H9 (cell line): Measurements from ENCODE around the gene ARL16. TPM values are rescaled to one million over a fixed set of nuclear protein-coding genes. Genes with fewer than 3 reads are reported as not detected.

ENCODE experiments used
- DNase-seq: peaks from one replicate; pipeline ENCODE4 v3.0.0-alpha.2; 2017
- H2AFZ ChIP-seq: one replicate; pipeline ENCODE4 v1.6.1; 2013; ENCODE audit warnings: mild to moderate bottlenecking, low read length, control low read depth, moderate library complexity
- H2AK5ac ChIP-seq: 2 replicates; pipeline ENCODE4 v1.6.1; 2013; ENCODE audit warnings: low read length, control low read depth, mixed read lengths; ENCODE audit not compliant: insufficient read length
- H2BK120ac ChIP-seq: one replicate; pipeline ENCODE4 v1.6.1; 2013; ENCODE audit warnings: low read depth, mild to moderate bottlenecking, low read length, control low read depth, inconsistent platforms; ENCODE audit not compliant: poor library complexity, severe bottlenecking
- H2BK12ac ChIP-seq: 2 replicates; pipeline ENCODE4 v1.6.1; 2013; ENCODE audit warnings: low read length, control low read depth, mixed read lengths, low read depth; ENCODE audit not compliant: insufficient read length
- H2BK15ac ChIP-seq: 2 replicates; pipeline ENCODE4 v1.6.1; 2013; ENCODE audit warnings: low read depth, low read length, control low read depth
- H2BK20ac ChIP-seq: one replicate; pipeline ENCODE4 v1.6.1; 2013; ENCODE audit warnings: low read depth, mild to moderate bottlenecking, low read length, control low read depth, inconsistent platforms; ENCODE audit not compliant: poor library complexity, severe bottlenecking
- H2BK5ac ChIP-seq: 2 replicates; pipeline ENCODE4 v1.6.1; 2013; ENCODE audit warnings: low read length, control low read depth, mixed read lengths; ENCODE audit not compliant: insufficient read length
- H3K14ac ChIP-seq: 2 replicates; pipeline ENCODE4 v1.6.1; 2013; ENCODE audit warnings: low read length, control low read depth; ENCODE audit not compliant: insufficient read depth
- H3K18ac ChIP-seq: 2 replicates; pipeline ENCODE4 v1.6.1; 2013; ENCODE audit warnings: low read depth, mild to moderate bottlenecking, mixed read lengths, low read length, control low read depth; ENCODE audit not compliant: insufficient read length
- H3K23ac ChIP-seq: 2 replicates; pipeline ENCODE4 v1.6.1; 2013; ENCODE audit warnings: low read length, control low read depth, mixed read lengths, low read depth; ENCODE audit not compliant: insufficient read length
- H3K23me2 ChIP-seq: 2 replicates; pipeline ENCODE4 v1.6.1; 2013; ENCODE audit warnings: low read depth, mild to moderate bottlenecking, mixed read lengths, low read length, control low read depth; ENCODE audit not compliant: insufficient read length, poor library complexity, severe bottlenecking
- H3K27ac ChIP-seq: 2 replicates; pipeline ENCODE4 v1.5.1; 2013; ENCODE audit warnings: low read length, control low read depth, mixed read lengths, low read depth; ENCODE audit not compliant: insufficient read length
- H3K27me3 ChIP-seq: 2 replicates; pipeline ENCODE4 v1.6.1; 2013; ENCODE audit warnings: low read length, control low read depth, inconsistent platforms; ENCODE audit not compliant: insufficient read depth
- H3K4ac ChIP-seq: 2 replicates; pipeline ENCODE4 v1.6.1; 2013; ENCODE audit warnings: low read depth, mild to moderate bottlenecking, control low read depth, inconsistent platforms, low read length, moderate library complexity
- H3K4me1 ChIP-seq: 2 replicates; pipeline ENCODE4 v1.6.1; 2013; ENCODE audit warnings: low read length, control low read depth, inconsistent platforms; ENCODE audit not compliant: insufficient read depth
- H3K4me2 ChIP-seq: 2 replicates; pipeline ENCODE4 v1.6.1; 2013; ENCODE audit warnings: low read length, control low read depth, mixed read lengths; ENCODE audit not compliant: insufficient read length, insufficient read depth
- H3K56ac ChIP-seq: 2 replicates; pipeline ENCODE4 v1.6.1; 2013; ENCODE audit warnings: low read depth, mild to moderate bottlenecking, mixed read lengths, low read length, control low read depth; ENCODE audit not compliant: insufficient read length
- H3K79me1 ChIP-seq: 2 replicates; pipeline ENCODE4 v1.6.1; 2013; ENCODE audit warnings: low read depth, mild to moderate bottlenecking, moderate library complexity, low read length, control low read depth, inconsistent platforms; ENCODE audit not compliant: insufficient read depth, poor library complexity, severe bottlenecking
- H3K79me2 ChIP-seq: 2 replicates; pipeline ENCODE4 v1.6.1; 2013; ENCODE audit warnings: low read length, control low read depth, inconsistent platforms; ENCODE audit not compliant: insufficient read depth
- H3K9ac ChIP-seq: 2 replicates; pipeline ENCODE4 v1.6.1; 2013; ENCODE audit warnings: low read length, control low read depth, mixed read lengths; ENCODE audit not compliant: insufficient read length; ENCODE audit errors: extremely low read depth
- H3K9me3 ChIP-seq: one replicate; pipeline ENCODE4 v1.6.1; 2013; ENCODE audit warnings: low read depth, low read length, inconsistent platforms; ENCODE audit not compliant: control insufficient read depth
- H3T11ph ChIP-seq: one replicate; pipeline ENCODE4 v1.6.1; 2013; ENCODE audit warnings: mild to moderate bottlenecking, low read length, control low read depth, inconsistent platforms
- H4K20me1 ChIP-seq: one replicate; pipeline ENCODE4 v1.6.1; 2013; ENCODE audit not compliant: control insufficient read depth, insufficient read length, insufficient read depth
- H4K5ac ChIP-seq: 2 replicates; pipeline ENCODE4 v1.6.1; 2013; ENCODE audit warnings: low read depth, mild to moderate bottlenecking, mixed read lengths, low read length, control low read depth; ENCODE audit not compliant: insufficient read length
- H4K8ac ChIP-seq: replicated peaks from 2 replicates; pipeline ENCODE4 v1.6.1; 2013; ENCODE audit warnings: low read length, control low read depth, mixed read lengths, low read depth; ENCODE audit not compliant: insufficient read length
- H4K91ac ChIP-seq: 2 replicates; pipeline ENCODE4 v1.6.1; 2013; ENCODE audit warnings: low read depth, mild to moderate bottlenecking, moderate library complexity, mixed read lengths, low read length, control low read depth; ENCODE audit not compliant: insufficient read length
- H3K27ac Mint-ChIP-seq, 3 experiments: 2 replicates in 2 of 3; 3 replicates in 1 of 3; pipeline ENCODE4 v1.8.0; 2020 to 2021; ENCODE audit warnings: mixed read lengths in 3 of 3, mild to moderate bottlenecking in 1 of 3, moderate library complexity in 1 of 3
- H3K27me3 Mint-ChIP-seq: 2 replicates; pipeline ENCODE4 v1.8.0; 2021; ENCODE audit warnings: low read depth, mild to moderate bottlenecking, moderate library complexity, mixed read lengths
- H3K36me3 Mint-ChIP-seq, 3 experiments: 2 replicates in 2 of 3; 3 replicates in 1 of 3; pipeline ENCODE4 v1.8.0; 2020 to 2021; ENCODE audit warnings: low read depth in 3 of 3, mixed read lengths in 3 of 3; ENCODE audit not compliant: insufficient read depth in 1 of 3
- H3K4me1 Mint-ChIP-seq, 2 experiments: 2 replicates each; pipeline ENCODE4 v1.8.0; 2020; ENCODE audit warnings: mixed read lengths in 2 of 2
- H3K4me3 Mint-ChIP-seq, 2 experiments: 2 replicates in 1 of 2; 3 replicates in 1 of 2; pipeline ENCODE4 v1.8.0; 2020 to 2021; ENCODE audit warnings: mild to moderate bottlenecking in 2 of 2, mixed read lengths in 2 of 2, moderate library complexity in 1 of 2
- H3K9me3 Mint-ChIP-seq, 2 experiments: 2 replicates in 1 of 2; 3 replicates in 1 of 2; pipeline ENCODE4 v1.8.0; 2020; ENCODE audit warnings: mild to moderate bottlenecking in 2 of 2, mixed read lengths in 2 of 2, moderate library complexity in 1 of 2
- CTCF ChIP-seq: fragments of 200-600 bp; sonication (generic); conservative IDR thresholded peaks from 3 replicates; pipeline ENCODE4 v1.8.0; 2021; ENCODE audit warnings: antibody characterized with exemption, mild to moderate bottlenecking
- WGBS: extraction: QIAGEN DNeasy Blood & Tissue Kit; methylation state at CpG from one replicate; pipeline ENCODE4 v1.1.7; 2013; ENCODE audit warnings: missing lambda C conversion rate, low lambda C conversion rate, mixed read lengths; ENCODE audit not compliant: insufficient read length; ENCODE audit errors: extremely low coverage; 5-methylcytosine and 5-hydroxymethylcytosine counted together
- total RNA-seq: library from RNA; stranded (reverse); gene quantifications from 2 replicates; pipeline ENCODE4 v1.2.1, GENCODE V29; 2021

Gene ARL16
- total RNA-seq, 1 experiment from 2014 or later: 58.6 TPM

GRCh38 chr17:81684442-81684911 is 880 bp upstream of the ARL16 start:
- no peaks in the 10 kb centered on the region for H4K20me1 ChIP-seq
- peaks cover 10% of the 10 kb centered on the region for H3K23me2 ChIP-seq
- no peaks in the 10 kb centered on the region for H3K27me3 ChIP-seq
- H3K14ac ChIP-seq: no peak overlapping the region
- no peak overlapping the region for H2AK5ac ChIP-seq
- no CpG with 5 or more reads among the region's 16 CpGs for WGBS
- no peak overlapping the region for H2BK20ac ChIP-seq
- no peak for DNase-seq
- no peak overlapping the region for H2BK12ac ChIP-seq
- no peak overlapping the region for H3K4ac ChIP-seq
- H2BK5ac ChIP-seq: no peak overlapping the region
- peaks cover 11% of the 10 kb centered on the region; the same call in 1 of the 2 replicates for H3K79me2 ChIP-seq
- no peak overlapping the region for H3K56ac ChIP-seq
- H3K4me3 Mint-ChIP-seq: peak overlapping the region; percentile 86 to 89
- peaks cover 8% of the 10 kb centered on the region for H3K79me1 ChIP-seq
- no peak overlapping the region for H3K27ac ChIP-seq
- no peak overlapping the region for H2AFZ ChIP-seq
- no peak for TF ChIP-seq CTCF
- H3K27me3 Mint-ChIP-seq: no peaks in the 10 kb centered on the region
- no peaks in the 10 kb centered on the region for H3K9me3 Mint-ChIP-seq
- H3K9ac ChIP-seq: peak overlapping the region; percentile 53
- H4K91ac ChIP-seq: no peak overlapping the region
- no peak overlapping the region for H4K8ac ChIP-seq
- H3K23ac ChIP-seq: no peak overlapping the region
- no peak overlapping the region for H3T11ph ChIP-seq
- no peaks in the 10 kb centered on the region for H3K4me1 ChIP-seq
- H3K9me3 ChIP-seq: no peaks in the 10 kb centered on the region
- no peak overlapping the region for H3K18ac ChIP-seq
- peaks cover 22 to 49% (median 44%) of the 10 kb centered on the region in 3 experiments for H3K36me3 Mint-ChIP-seq
- H2BK120ac ChIP-seq: no peak overlapping the region
- peaks cover 14 to 20% of the 10 kb centered on the region in 2 experiments for H3K4me1 Mint-ChIP-seq
- peak overlapping the region; percentile 26 to 87 (median 77); a peak in 4 of 7 replicates for H3K27ac Mint-ChIP-seq
- H4K5ac ChIP-seq: no peak overlapping the region
- H3K4me2 ChIP-seq: peak overlapping the region; percentile 92
- no peak overlapping the region for H2BK15ac ChIP-seq
